Adipocyte (in vitro differentiated cells): ENCODE data around the gene MEGF10.

Experiments used
- DNase-seq: peaks from one replicate; pipeline ENCODE4 v3.0.0-alpha.2; 2015; ENCODE audit warnings: low read depth
- H3K27me3 ChIP-seq: replicated peaks from 2 replicates; pipeline ENCODE4 v1.7.0; 2013; ENCODE audit warnings: mild to moderate bottlenecking, low read length, moderate library complexity; ENCODE audit not compliant: control insufficient read depth, insufficient read depth
- H3K36me3 ChIP-seq: 2 replicates; pipeline ENCODE4 v1.7.0; 2013; ENCODE audit warnings: low read length, mild to moderate bottlenecking, moderate library complexity; ENCODE audit not compliant: control insufficient read depth, insufficient read depth, severe bottlenecking
- H3K4me1 ChIP-seq: 2 replicates; pipeline ENCODE4 v1.7.0; 2013; ENCODE audit warnings: mild to moderate bottlenecking, low read length, moderate library complexity; ENCODE audit not compliant: control insufficient read depth, insufficient read depth
- H3K4me3 ChIP-seq: 2 replicates; pipeline ENCODE4 v1.7.0; 2013; ENCODE audit warnings: mild to moderate bottlenecking, low read length, moderate library complexity
- H3K9ac ChIP-seq: 2 replicates; pipeline ENCODE4 v1.7.0; 2013; ENCODE audit warnings: mild to moderate bottlenecking, low read length, moderate library complexity
- H3K9me3 ChIP-seq: 2 replicates; pipeline ENCODE4 v1.7.0; 2013; ENCODE audit warnings: mild to moderate bottlenecking, low read length, moderate library complexity; ENCODE audit not compliant: control insufficient read depth

Gene MEGF10

GRCh38 chr5:127353327-127353726 is 62.7 kb downstream of the MEGF10 start:
- no peaks in the 10 kb centered on the region for H3K36me3 ChIP-seq
- no peaks in the 10 kb centered on the region for H3K27me3 ChIP-seq
- H3K4me1 ChIP-seq = peaks cover 7% of the 10 kb centered on the region
- no peak for DNase-seq
- no peak overlapping the region for H3K4me3 ChIP-seq
- H3K9ac ChIP-seq = no peak overlapping the region
- no peaks in the 10 kb centered on the region for H3K9me3 ChIP-seq

GRCh38 chr5:127353796-127354195 is 63.2 kb downstream of the MEGF10 start:
- no peak for DNase-seq
- no peaks in the 10 kb centered on the region for H3K36me3 ChIP-seq
- no peaks in the 10 kb centered on the region for H3K9me3 ChIP-seq
- no peak overlapping the region for H3K4me3 ChIP-seq
- no peaks in the 10 kb centered on the region for H3K27me3 ChIP-seq
- H3K4me1 ChIP-seq = peaks cover 12% of the 10 kb centered on the region
- H3K9ac ChIP-seq = no peak overlapping the region

- DNase-seq = no peak
- Histone ChIP-seq H3K9me3 (no peaks in the 10 kb centered on the region), H3K4me1 (peaks cover 20% of the 10 kb centered on the region), H3K27me3 (no peaks in the 10 kb centered on the region), H3K36me3 (no peaks in the 10 kb centered on the region), H3K9ac (no peak overlapping the region), H3K4me3 (no peak overlapping the region)
Measured at GRCh38 chr5:127355337-127355736, 64.7 kb downstream of the MEGF10 start.

GRCh38 chr5:127358284-127358683 is 67.7 kb downstream of the MEGF10 start:
- H3K4me1 ChIP-seq = peaks cover 20% of the 10 kb centered on the region
- no peaks in the 10 kb centered on the region for H3K36me3 ChIP-seq
- peak overlapping the region; percentile 42 for H3K4me3 ChIP-seq
- H3K9me3 ChIP-seq = no peaks in the 10 kb centered on the region
- DNase-seq = peak; percentile 75
- no peak overlapping the region for H3K9ac ChIP-seq
- H3K27me3 ChIP-seq = no peaks in the 10 kb centered on the region

- DNase-seq = peak; percentile 87
- Histone ChIP-seq H3K27me3 (no peaks in the 10 kb centered on the region), H3K4me1 (peaks cover 20% of the 10 kb centered on the region), H3K9ac (peak overlapping the region; percentile 26), H3K36me3 (no peaks in the 10 kb centered on the region), H3K9me3 (no peaks in the 10 kb centered on the region), H3K4me3 (peak overlapping the region; percentile 42)
Measured at GRCh38 chr5:127358740-127359139, 68.1 kb downstream of the MEGF10 start.

- Histone ChIP-seq H3K4me1 (peaks cover 20% of the 10 kb centered on the region), H3K36me3 (no peaks in the 10 kb centered on the region), H3K4me3 (no peak overlapping the region)
Measured at GRCh38 chr5:127359502-127359901, 68.9 kb downstream of the MEGF10 start.

GRCh38 chr5:127363403-127363802 is 72.8 kb downstream of the MEGF10 start:
- no peak overlapping the region for H3K9ac ChIP-seq
- no peaks in the 10 kb centered on the region for H3K9me3 ChIP-seq
- H3K27me3 ChIP-seq = no peaks in the 10 kb centered on the region
- peaks cover 11% of the 10 kb centered on the region for H3K4me1 ChIP-seq
- no peak for DNase-seq
- H3K4me3 ChIP-seq = no peak overlapping the region
- H3K36me3 ChIP-seq = no peaks in the 10 kb centered on the region

More at GRCh38 chr5:127359502-127359901, 68.9 kb downstream of the MEGF10 start:
- Histone ChIP-seq H3K27me3 (no peaks in the 10 kb centered on the region), H3K9ac (no peak overlapping the region), H3K9me3 (no peaks in the 10 kb centered on the region)
- no peak for DNase-seq

- no peak for DNase-seq
- no peaks in the 10 kb centered on the region for H3K36me3 ChIP-seq
- no peaks in the 10 kb centered on the region for H3K9me3 ChIP-seq
- no peak overlapping the region for H3K9ac ChIP-seq
- H3K27me3 ChIP-seq = no peaks in the 10 kb centered on the region
- no peak overlapping the region for H3K4me3 ChIP-seq
- H3K4me1 ChIP-seq = peaks cover 9% of the 10 kb centered on the region
Measured at GRCh38 chr5:127367029-127367428, 76.4 kb downstream of the MEGF10 start.

- no peak for DNase-seq
- peaks cover 9% of the 10 kb centered on the region for H3K4me1 ChIP-seq
Measured at GRCh38 chr5:127367946-127368465, 77.4 kb downstream of the MEGF10 start.

GRCh38 chr5:127369796-127370195 is 79.2 kb downstream of the MEGF10 start:
- H3K4me3 ChIP-seq = no peak overlapping the region
- H3K27me3 ChIP-seq = peaks cover 2% of the 10 kb centered on the region
- DNase-seq = no peak
- H3K36me3 ChIP-seq = no peaks in the 10 kb centered on the region
- peaks cover 9% of the 10 kb centered on the region for H3K4me1 ChIP-seq
- H3K9ac ChIP-seq = no peak overlapping the region
- peaks cover 5% of the 10 kb centered on the region for H3K9me3 ChIP-seq

More at GRCh38 chr5:127367946-127368465, 77.4 kb downstream of the MEGF10 start:
- Histone ChIP-seq H3K36me3 (no peaks in the 10 kb centered on the region), H3K9ac (no peak overlapping the region), H3K27me3 (no peaks in the 10 kb centered on the region), H3K9me3 (no peaks in the 10 kb centered on the region), H3K4me3 (no peak overlapping the region)

- peaks cover 5% of the 10 kb centered on the region for H3K9me3 ChIP-seq
- no peaks in the 10 kb centered on the region for H3K36me3 ChIP-seq
- no peak overlapping the region for H3K4me3 ChIP-seq
Measured at GRCh38 chr5:127370631-127371030, 80.0 kb downstream of the MEGF10 start.

GRCh38 chr5:127373858-127374491 is 83.4 kb downstream of the MEGF10 start:
- Histone ChIP-seq H3K4me3 (no peak overlapping the region), H3K27me3 (peaks cover 12% of the 10 kb centered on the region), H3K9ac (no peak overlapping the region), H3K36me3 (no peaks in the 10 kb centered on the region), H3K9me3 (peaks cover 5% of the 10 kb centered on the region), H3K4me1 (peaks cover 9% of the 10 kb centered on the region)
- no peak for DNase-seq

More at GRCh38 chr5:127370631-127371030, 80.0 kb downstream of the MEGF10 start:
- Histone ChIP-seq H3K9ac (no peak overlapping the region), H3K4me1 (peaks cover 9% of the 10 kb centered on the region), H3K27me3 (peaks cover 4% of the 10 kb centered on the region)
- no peak for DNase-seq
